HG03558 (cell line): ENCODE data around the gene KLHL8.
"Not testable (repeated sequence)": the region's sequence is repeated elsewhere in the genome, so short reads cannot be mapped to it uniquely, and the experiment has no call there.

ENCODE experiments used
- ATAC-seq: cut with Tn5 transposase; IDR thresholded peaks from one replicate; pipeline ENCODE4 v1.9.1; 2021; ENCODE audit warnings: moderate number of reproducible peaks; ENCODE audit not compliant: unreplicated experiment; ENCODE audit errors: extremely low read depth

Gene KLHL8

GRCh38 chr4:87229979-87230378, 9.6 kb upstream of the KLHL8 start:
- ATAC-seq: no peak

DNA sequence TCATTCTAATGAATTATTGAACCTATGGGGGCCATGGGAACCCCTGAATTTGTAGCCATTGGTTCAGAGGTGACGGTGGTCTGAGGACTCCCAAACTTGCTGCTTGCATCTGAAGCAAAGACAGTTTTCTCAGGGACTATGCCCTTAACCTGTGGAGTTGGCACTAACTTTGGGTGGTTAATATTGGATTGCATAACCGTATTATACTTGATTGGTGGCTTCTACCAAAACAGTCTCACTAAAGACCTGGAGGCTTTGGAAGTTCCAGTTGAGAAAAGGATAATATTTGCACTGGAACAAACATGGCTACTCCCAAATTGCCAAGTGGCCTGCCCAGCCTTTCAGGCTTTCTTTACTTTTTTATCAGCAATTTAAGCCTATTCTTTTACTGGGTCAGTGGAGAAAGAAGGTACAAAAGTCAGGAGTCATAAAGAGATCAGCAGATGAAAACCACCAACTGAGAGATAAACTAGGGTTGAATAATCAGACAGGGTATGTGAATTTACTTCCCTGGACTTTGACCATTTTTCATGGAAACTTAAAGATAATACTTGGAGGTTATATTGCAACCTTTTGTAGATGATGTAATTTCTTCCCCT, 7.9 kb upstream of the KLHL8 start:
- no peak for ATAC-seq

GRCh38 chr4:87227751-87228151, 7.3 kb upstream of the KLHL8 start:
- no peak for ATAC-seq

GRCh38 chr4:87225936-87226335, 5.5 kb upstream of the KLHL8 start:
- ATAC-seq: no peak

GRCh38 chr4:87224141-87224923, 3.9 kb upstream of the KLHL8 start:
- ATAC-seq: no peak

GRCh38 chr4:87219632-87220093, 755 bp downstream of the KLHL8 start:
- peak; percentile 13 for ATAC-seq

DNA sequence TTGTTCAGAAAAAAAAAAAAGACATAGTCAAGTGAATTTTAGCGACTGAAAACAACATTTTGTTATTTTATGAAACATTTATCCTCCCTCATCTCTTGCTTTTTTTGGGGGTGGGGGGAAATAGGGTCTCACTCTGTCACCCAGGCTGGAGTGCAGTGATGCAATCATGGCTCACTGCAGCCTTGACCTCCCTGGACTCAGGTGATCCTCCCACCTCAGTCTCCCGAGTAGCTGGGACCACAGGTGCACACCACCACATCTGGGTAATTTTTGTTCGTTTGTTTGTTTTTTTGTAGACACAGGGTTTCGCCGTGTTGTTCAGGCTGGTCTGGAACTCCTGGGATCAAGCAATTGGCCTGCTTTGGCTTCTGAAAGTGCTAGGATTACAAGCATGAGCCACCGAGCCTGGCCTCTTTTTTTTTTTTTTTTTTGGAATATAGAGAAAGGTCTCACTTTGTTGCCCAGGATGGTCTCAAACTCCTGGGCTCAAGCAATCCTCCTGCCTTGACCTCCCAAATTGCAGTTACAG, 3.1 kb downstream of the KLHL8 start:
- not testable (repeated sequence) for ATAC-seq

GRCh38 chr4:87216469-87216868, 3.9 kb downstream of the KLHL8 start:
- ATAC-seq: no peak

DNA sequence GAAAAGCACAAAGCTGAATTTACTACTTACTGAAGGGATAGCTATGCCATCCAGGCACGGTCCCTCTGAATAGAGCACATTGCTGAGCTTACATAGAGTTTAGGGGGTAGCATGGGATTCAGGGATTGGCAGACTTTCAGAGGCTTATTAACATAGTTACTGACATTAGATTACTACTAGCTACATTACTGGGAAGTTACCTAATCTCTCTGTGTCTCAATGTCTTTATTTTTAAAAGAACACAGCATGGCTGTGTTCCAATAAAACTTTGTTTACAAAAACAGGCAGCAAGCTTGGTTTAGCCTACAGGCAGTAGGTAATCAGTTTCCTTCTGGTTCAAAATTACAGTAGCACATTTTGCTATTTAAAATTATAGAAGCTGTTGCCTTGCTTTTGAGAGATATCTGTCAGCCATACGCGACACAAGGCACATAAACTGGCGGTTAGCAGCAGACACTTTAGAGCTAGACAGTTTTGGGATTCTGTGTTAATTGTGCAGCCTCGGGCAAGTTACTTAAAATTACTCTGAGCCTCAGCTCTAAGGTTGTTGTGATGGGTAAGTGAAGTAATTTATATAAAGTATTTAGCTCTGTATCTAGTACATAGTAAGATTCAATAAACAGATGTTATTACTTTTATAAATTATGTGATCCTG, 6.9 kb downstream of the KLHL8 start:
- no peak for ATAC-seq

GRCh38 chr4:87211249-87211952, 9.0 kb downstream of the KLHL8 start:
- no peak for ATAC-seq

- no peak for ATAC-seq
Observed at GRCh38 chr4:87209696-87210095, 10.7 kb downstream of the KLHL8 start.

DNA sequence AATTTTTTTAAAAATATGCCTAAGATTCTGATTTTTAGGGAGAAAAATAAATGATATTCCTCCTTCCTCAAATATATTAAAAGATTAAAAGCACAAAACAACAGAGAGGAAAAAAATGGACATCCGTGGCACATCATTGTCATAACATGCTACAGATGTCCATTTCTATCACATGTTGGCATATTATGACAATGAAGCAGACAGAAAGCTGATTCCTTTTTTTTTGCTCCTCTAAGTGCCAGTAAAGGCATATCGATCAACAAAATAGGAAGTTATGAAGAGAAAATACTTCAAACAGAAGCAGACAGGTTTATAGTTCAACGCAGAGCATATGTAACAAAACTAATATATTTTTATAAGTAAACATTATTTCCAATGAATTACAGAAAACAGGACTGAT, 11.2 kb downstream of the KLHL8 start:
- ATAC-seq: no peak

- ATAC-seq: no peak
Observed at GRCh38 chr4:87204559-87204958, 15.9 kb downstream of the KLHL8 start.

DNA sequence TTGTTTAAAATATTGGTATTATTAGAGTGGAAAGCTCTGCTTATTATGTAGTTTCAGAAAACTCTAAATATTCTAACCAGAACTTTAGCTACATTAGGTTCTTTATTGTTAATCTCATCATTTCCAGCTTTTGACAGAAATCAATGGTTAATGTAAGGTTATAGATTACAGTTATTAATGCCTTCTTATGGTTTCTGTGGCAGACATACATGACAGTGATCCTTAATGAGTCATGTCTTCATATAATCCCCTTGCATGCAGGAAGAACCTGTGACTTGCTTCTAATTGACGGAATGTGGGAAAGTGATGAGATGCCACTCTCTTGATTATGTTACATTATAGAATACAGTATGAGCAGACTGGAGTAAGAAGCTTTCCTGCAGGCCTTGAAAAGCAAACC, 23.5 kb downstream of the KLHL8 start:
- no peak for ATAC-seq

GRCh38 chr4:87196146-87196545, 24.3 kb downstream of the KLHL8 start:
- no peak for ATAC-seq

DNA sequence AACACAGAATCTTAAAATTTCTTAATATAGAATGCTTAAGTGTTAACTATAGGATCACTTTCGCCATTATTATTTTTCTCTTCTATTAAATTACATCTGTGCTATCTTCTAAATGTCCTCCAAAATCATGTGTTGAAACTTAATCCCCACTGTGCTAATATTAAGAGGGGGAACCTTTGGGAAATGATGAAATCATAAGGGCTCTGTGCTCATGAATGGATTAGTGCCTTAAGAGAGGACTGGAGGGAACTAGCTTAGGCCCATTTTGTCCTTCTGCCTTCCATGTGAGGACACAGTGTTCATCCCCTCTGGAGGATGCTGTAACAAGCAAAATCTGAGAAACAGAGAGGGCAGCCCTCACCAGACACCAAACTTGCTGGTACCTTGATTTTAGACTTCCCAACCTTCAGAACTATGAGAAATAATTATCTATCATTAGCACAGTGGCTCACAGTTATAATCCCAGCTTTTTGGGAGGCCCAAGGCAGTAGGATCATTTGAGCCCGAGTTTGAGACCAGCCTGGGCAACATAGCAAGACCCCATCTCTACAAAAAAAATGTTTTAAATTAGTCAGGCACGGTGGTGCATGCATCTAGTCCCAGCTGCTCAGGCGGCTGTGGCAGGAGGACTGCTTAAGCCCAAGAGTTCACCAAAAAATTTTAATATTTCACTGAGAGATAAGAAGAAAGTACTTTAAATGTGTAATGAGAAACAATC, 26.3 kb downstream of the KLHL8 start:
- ATAC-seq: no peak

- ATAC-seq: no peak
Observed at GRCh38 chr4:87192145-87192919, 28.1 kb downstream of the KLHL8 start.

GRCh38 chr4:87188932-87189331, 31.5 kb downstream of the KLHL8 start:
- no peak for ATAC-seq

DNA sequence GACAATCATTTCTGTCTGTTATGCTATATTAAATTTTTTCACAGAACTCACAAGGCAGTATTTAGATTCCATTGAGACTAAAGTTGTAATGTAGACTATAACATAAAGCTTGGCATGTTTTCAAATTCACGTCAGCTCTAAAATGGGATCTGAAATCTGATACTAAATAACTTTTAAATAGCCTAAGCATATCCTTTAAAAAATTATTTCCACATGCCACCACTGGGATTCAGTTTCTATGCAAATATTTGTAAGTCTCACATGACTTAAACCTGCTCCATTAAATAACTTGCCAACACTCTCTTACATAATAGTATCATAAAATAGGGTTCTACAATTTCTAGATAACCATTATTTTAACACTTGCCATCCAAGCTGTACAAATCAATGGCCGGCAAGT, 32.4 kb downstream of the KLHL8 start:
- no peak for ATAC-seq
